ENCODE measurements around the gene PRKAR2B.

DNA sequence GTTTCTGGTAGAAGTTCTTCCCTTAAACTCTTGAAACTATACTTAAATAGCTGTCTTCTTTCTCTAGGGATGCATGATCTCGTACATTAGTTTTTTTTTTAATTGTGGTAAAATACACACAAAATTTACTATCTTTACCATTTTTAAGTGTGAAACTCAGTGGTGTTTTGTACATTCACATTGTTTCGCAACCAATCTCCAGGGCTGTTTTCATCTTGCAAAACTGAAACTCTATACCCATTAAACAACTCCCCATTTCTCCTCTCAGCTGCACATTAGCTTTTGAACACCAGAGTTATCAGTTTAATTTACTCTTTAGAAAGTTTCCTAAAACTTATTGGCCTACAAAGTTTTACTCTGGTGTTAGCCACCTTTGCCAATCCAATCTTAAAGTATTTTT, 45.5 kb upstream of the PRKAR2B start:
- no peak for TF ChIP-seq SIN3A (IDR thresholded peaks at IDR 0.05; ENCODE audit: borderline replicate concordance, insufficient read depth, low read length)
- TF ChIP-seq POLR2AphosphoS5 (IDR thresholded peaks at IDR 0.05; ENCODE audit: low read depth, low read length) = no peak
- TF ChIP-seq REST (IDR thresholded peaks at IDR 0.05; ENCODE audit: insufficient read depth in 1 of 2, low read depth in 2 of 2, low read length in 2 of 2) = no peak

Measured in PFSK-1 (cell line).